Bronchial epithelial cell (primary cell): ENCODE results near the gene GNLY. TPM values are rescaled to one million over a fixed set of nuclear protein-coding genes. Genes with fewer than 3 reads are reported as not detected.

ENCODE experiments used
- DNase-seq: peaks from one replicate; pipeline ENCODE4 v3.0.0-alpha.2; 2010; ENCODE audit warnings: low read depth
- FAIRE-seq: peaks from 2 replicates; lab custom pipeline; 2011; peaks lifted over from hg19 to GRCh38; lab: Jason Lieb, UNC
- H3K27me3 ChIP-seq: 2 replicates; pipeline ENCODE4 v1.5.1; 2011; ENCODE audit warnings: low read length; ENCODE audit not compliant: control insufficient read depth, insufficient read depth
- H3K36me3 ChIP-seq: 2 replicates; pipeline ENCODE4 v1.5.1; 2011; ENCODE audit warnings: low read length; ENCODE audit not compliant: control insufficient read depth, insufficient read depth
- H3K4me3 ChIP-seq: 2 replicates; pipeline ENCODE4 v1.5.1; 2011; ENCODE audit warnings: mild to moderate bottlenecking, low read depth, low read length, control low read depth
- total RNA-seq: library from RNA; depleted of rRNA; stranded (reverse); fragments of >200 nt; gene quantifications from 2 replicates; pipeline ENCODE4 v1.2.1, GENCODE V29; 2014
- TF ChIP-seq, protein P1 (sequence below): IDR thresholded peaks from 2 replicates; pipeline ENCODE4 v1.5.1; 2011; ENCODE audit warnings: mild to moderate bottlenecking, moderate library complexity, low read length, control low read depth, inconsistent platforms; ENCODE audit not compliant: insufficient read depth, severe bottlenecking

Gene GNLY
- total RNA-seq, 1 donor from 2014 or later = not detected

DNA sequence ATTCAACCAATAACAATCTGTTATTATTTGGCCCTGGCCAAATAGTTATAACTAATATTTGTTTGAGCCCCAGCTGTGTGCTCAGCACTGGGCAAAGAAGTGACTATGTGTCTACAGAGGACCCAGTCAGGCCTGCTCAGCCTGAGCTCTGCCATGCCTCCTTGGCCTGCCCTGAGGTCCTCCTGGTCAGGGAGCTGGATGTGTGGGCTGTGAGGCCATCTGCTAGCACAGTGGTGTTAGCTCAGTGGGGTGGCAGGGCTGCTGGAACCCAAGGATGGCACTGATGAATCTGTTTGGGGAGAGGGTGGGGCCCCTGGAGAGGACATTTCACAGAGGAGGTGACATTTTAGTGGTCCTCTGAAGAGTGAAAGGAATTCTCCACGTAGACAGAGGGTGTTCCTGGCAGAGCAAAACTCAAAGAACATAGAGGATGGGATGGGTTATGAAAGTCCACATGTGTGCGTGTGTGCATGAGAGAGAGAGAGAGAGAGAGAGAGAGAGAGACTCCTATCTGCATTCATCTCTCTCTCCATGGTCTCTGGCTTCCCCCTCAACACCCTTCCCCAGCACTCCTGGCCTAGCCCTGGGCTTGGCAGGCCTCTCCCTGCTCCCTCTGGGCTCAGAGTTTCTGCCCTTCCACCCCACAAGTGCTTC is 38.4 kb downstream of the GNLY start:
- DNase-seq = no peak
- Histone ChIP-seq H3K27me3 (peaks cover 1% of the 10 kb centered on the region), H3K36me3 (no peaks in the 10 kb centered on the region), H3K4me3 (no peak overlapping the region)
- TF ChIP-seq, protein P1, sequence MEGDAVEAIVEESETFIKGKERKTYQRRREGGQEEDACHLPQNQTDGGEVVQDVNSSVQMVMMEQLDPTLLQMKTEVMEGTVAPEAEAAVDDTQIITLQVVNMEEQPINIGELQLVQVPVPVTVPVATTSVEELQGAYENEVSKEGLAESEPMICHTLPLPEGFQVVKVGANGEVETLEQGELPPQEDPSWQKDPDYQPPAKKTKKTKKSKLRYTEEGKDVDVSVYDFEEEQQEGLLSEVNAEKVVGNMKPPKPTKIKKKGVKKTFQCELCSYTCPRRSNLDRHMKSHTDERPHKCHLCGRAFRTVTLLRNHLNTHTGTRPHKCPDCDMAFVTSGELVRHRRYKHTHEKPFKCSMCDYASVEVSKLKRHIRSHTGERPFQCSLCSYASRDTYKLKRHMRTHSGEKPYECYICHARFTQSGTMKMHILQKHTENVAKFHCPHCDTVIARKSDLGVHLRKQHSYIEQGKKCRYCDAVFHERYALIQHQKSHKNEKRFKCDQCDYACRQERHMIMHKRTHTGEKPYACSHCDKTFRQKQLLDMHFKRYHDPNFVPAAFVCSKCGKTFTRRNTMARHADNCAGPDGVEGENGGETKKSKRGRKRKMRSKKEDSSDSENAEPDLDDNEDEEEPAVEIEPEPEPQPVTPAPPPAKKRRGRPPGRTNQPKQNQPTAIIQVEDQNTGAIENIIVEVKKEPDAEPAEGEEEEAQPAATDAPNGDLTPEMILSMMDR = no peak
- no peak for FAIRE-seq

DNA sequence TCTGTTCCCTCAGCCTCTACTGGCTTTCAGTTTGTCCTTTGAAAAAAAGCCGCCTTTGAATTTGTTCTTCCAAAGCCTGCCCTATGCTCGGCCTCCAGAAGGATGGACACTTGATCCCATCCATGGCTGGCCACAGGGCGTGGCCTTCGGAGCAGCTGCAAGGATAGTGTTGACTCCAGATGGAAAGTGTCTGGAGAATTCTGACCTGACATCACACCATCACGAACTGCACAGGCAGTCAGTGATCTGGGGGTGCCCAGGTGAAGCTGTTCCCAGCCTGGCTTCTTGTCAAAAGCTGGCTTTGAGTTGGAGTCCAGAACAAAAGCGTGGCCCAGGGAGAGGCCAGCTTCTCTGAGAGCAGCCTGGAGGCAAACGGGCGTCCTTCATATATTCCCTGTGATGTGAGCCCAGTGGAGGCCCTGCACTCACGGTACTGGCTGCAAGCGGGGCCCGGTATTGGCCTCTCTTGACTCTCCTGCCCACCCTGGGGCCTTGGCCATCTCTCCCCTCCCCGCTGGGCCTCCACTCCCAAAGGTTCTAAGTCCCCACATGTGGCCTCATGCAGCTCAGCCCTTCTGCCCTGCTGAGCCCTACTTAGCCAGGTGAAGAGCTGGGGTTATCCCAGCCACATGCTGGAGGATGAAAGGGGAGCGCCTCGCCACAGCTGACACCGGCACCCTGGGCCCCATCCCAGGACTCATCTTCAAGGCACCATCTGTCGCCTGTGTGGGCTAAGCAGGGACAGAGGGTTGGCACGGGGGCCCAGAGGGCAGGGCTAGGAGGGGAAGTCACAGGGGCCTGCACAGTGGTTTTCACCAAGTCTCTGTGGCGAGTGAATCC is 39.2 kb downstream of the GNLY start:
- TF ChIP-seq, protein P1 = no peak
- H3K27me3 ChIP-seq = peaks cover 1% of the 10 kb centered on the region
- no peak for FAIRE-seq
- no peak overlapping the region for H3K4me3 ChIP-seq
- DNase-seq = no peak
- H3K36me3 ChIP-seq = no peaks in the 10 kb centered on the region

- DNase-seq = no peak
- Histone ChIP-seq H3K36me3 (no peaks in the 10 kb centered on the region), H3K27me3 (no peaks in the 10 kb centered on the region), H3K4me3 (no peak overlapping the region)
- no peak for FAIRE-seq
- TF ChIP-seq, protein P1 = no peak
Observed at GRCh38 chr2:85734015-85734414, 39.9 kb downstream of the GNLY start.

DNA sequence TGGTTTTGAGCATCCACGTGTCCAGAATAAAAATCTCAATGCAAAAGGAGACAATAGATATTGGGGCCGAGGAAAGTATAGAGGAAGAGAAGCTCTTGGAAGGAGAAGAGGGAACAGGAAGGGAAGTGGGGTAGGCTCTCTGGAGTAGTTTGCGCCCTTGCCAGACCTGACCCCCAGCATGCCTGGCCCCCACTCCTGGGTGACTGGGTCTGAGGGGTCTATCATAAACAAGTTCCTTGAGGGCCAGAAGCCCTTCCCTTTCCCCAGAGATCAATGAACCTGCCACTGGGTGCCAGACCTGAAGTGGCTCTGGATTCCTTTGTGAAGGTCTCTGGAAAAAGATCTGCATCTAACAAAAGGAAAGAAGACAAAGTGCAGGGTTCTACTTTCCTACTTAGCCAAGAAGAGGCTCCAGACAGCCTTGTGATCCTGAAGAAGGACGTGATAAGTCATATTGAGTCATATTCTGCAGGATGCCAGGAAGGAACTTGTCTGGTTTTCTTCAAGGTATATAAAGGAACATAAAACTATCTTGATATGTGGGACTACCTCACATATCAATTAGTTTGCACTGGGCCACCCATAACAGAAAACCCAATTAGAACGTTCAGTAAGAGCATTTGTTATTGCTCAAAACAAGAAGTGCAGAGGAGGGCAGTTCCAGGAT is 40.9 kb downstream of the GNLY start:
- DNase-seq (peak; percentile 74), FAIRE-seq (no peak)
- Histone ChIP-seq H3K4me3 (no peak overlapping the region), H3K27me3 (no peaks in the 10 kb centered on the region), H3K36me3 (no peaks in the 10 kb centered on the region)
- TF ChIP-seq, protein P1 = no peak

GRCh38 chr2:85735691-85736090 is 41.5 kb downstream of the GNLY start:
- FAIRE-seq = no peak
- H3K27me3 ChIP-seq = no peaks in the 10 kb centered on the region

More at GRCh38 chr2:85735691-85736090, 41.5 kb downstream of the GNLY start:
- Histone ChIP-seq H3K4me3 (no peak overlapping the region), H3K36me3 (no peaks in the 10 kb centered on the region)
- no peak for DNase-seq
- TF ChIP-seq, protein P1 = no peak
